ENCODE results near the gene NTN5. TPM values are rescaled to one million over a fixed set of nuclear protein-coding genes. Genes with fewer than 3 reads are reported as not detected.

Gene NTN5
- total and polyA plus RNA-seq, 9 of the 15 experiments (the other 6 are each of a cell fraction or from before 2014, with no cell fraction given), result not detected

DNA sequence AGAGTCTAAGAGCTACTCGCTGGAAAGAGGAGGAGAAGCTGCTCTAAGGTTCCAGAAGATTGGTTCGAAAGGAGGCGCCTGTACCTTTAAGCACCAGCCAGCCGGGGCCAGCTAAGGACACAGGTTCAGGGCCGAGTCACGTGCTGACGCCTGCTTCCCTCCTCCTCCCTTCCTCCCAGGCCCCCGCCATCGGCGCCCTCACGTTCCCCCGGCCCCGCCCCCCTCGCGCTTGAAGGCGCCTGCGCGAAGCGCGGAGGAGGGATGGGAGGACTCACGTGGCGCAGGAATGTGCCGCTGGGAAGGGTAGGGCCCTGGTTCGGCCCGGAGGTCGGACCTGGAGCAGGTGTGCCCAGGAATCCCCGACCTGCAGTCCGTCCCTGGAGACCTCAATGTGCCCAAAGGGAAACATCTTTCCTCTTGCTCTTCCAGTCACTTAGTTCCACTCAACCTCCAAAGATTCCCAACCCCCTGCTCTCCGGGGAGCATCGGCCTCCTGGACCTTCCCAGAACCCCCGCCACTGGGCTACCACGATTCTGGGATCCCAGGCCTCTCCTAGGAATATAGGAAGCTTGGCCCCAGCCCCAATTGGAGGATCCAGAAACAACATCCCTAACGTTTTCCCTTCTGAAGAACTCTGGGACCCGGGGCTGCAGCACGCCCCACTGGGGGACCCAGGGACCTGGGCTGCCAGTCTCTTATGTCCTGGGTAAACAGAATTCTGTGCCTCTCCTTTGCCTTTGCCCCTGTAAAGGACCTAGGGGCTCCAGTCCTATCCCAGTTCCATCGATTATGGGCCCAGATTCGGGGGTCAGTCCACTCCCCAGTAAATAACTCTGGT, 38.2 kb downstream of the NTN5 start (continued):
- TF ChIP-seq, protein P1, sequence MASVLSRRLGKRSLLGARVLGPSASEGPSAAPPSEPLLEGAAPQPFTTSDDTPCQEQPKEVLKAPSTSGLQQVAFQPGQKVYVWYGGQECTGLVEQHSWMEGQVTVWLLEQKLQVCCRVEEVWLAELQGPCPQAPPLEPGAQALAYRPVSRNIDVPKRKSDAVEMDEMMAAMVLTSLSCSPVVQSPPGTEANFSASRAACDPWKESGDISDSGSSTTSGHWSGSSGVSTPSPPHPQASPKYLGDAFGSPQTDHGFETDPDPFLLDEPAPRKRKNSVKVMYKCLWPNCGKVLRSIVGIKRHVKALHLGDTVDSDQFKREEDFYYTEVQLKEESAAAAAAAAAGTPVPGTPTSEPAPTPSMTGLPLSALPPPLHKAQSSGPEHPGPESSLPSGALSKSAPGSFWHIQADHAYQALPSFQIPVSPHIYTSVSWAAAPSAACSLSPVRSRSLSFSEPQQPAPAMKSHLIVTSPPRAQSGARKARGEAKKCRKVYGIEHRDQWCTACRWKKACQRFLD (CRISPR knock-in tag; IDR thresholded peaks at IDR 0.05), result no peak
- TF ChIP-seq ZKSCAN1 (IDR thresholded peaks at IDR 0.05; ENCODE audit: low read depth, low read length) (no peak), HDAC1 (IDR thresholded peaks at IDR 0.05) (peak in 1 of 2 experiments; percentile 71; a peak in 2 of 4 replicates), FOXK2 (conservative IDR thresholded peaks at IDR 0.05 in 1 of 2, IDR thresholded peaks at IDR 0.05 in 1 of 2; ENCODE audit: low read depth in 2 of 2) (peak; percentile 39 to 80; a peak in 2 of 4 replicates), CREB1 (IDR thresholded peaks at IDR 0.05) (0 out of 2 replicates have a peak, but pooled peaks have one; percentile 25), CREB1 (CRISPR knock-in tag; IDR thresholded peaks at IDR 0.05) (no peak), NRF1 (conservative IDR thresholded peaks at IDR 0.05 in 1 of 2, IDR thresholded peaks at IDR 0.05 in 1 of 2) (peak; percentile 84 to 87), RFX1 (IDR thresholded peaks at IDR 0.05) (no peak), HDAC2 (IDR thresholded peaks at IDR 0.05) (no peak), ZFP1 (CRISPR knock-in tag; IDR thresholded peaks at IDR 0.05) (peak; percentile 70; the same call in 1 of the 2 replicates), ZNF583 (CRISPR knock-in tag; IDR thresholded peaks at IDR 0.05) (0 out of 2 replicates have a peak, but pooled peaks have one; percentile 36), CBFB (CRISPR knock-in tag; IDR thresholded peaks at IDR 0.05) (no peak), JUND (IDR thresholded peaks at IDR 0.05; ENCODE audit: borderline replicate concordance, low read depth, low read length) (peak; percentile 50; the same call in 1 of the 2 replicates), JUND (tag; IDR thresholded peaks at IDR 0.05; ENCODE audit: borderline replicate concordance, low read depth, low read length) (peak; percentile 33; the same call in 1 of the 3 replicates), KAT7 (CRISPR knock-in tag; IDR thresholded peaks at IDR 0.05; ENCODE audit: borderline replicate concordance) (0 out of 2 replicates have a peak, but pooled peaks have one; percentile 21), MAFK (IDR thresholded peaks at IDR 0.05; ENCODE audit: low read length) (no peak), FOXA1 (IDR thresholded peaks at IDR 0.05; ENCODE audit: borderline replicate concordance) (no peak)
- TF ChIP-seq, protein P2, sequence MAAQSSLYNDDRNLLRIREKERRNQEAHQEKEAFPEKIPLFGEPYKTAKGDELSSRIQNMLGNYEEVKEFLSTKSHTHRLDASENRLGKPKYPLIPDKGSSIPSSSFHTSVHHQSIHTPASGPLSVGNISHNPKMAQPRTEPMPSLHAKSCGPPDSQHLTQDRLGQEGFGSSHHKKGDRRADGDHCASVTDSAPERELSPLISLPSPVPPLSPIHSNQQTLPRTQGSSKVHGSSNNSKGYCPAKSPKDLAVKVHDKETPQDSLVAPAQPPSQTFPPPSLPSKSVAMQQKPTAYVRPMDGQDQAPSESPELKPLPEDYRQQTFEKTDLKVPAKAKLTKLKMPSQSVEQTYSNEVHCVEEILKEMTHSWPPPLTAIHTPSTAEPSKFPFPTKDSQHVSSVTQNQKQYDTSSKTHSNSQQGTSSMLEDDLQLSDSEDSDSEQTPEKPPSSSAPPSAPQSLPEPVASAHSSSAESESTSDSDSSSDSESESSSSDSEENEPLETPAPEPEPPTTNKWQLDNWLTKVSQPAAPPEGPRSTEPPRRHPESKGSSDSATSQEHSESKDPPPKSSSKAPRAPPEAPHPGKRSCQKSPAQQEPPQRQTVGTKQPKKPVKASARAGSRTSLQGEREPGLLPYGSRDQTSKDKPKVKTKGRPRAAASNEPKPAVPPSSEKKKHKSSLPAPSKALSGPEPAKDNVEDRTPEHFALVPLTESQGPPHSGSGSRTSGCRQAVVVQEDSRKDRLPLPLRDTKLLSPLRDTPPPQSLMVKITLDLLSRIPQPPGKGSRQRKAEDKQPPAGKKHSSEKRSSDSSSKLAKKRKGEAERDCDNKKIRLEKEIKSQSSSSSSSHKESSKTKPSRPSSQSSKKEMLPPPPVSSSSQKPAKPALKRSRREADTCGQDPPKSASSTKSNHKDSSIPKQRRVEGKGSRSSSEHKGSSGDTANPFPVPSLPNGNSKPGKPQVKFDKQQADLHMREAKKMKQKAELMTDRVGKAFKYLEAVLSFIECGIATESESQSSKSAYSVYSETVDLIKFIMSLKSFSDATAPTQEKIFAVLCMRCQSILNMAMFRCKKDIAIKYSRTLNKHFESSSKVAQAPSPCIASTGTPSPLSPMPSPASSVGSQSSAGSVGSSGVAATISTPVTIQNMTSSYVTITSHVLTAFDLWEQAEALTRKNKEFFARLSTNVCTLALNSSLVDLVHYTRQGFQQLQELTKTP (IDR thresholded peaks at IDR 0.05; ENCODE audit: low read depth in 1 of 2, partially characterized antibody in 2 of 2), result peak; percentile 13 to 36
- TF ChIP-seq, protein P3, sequence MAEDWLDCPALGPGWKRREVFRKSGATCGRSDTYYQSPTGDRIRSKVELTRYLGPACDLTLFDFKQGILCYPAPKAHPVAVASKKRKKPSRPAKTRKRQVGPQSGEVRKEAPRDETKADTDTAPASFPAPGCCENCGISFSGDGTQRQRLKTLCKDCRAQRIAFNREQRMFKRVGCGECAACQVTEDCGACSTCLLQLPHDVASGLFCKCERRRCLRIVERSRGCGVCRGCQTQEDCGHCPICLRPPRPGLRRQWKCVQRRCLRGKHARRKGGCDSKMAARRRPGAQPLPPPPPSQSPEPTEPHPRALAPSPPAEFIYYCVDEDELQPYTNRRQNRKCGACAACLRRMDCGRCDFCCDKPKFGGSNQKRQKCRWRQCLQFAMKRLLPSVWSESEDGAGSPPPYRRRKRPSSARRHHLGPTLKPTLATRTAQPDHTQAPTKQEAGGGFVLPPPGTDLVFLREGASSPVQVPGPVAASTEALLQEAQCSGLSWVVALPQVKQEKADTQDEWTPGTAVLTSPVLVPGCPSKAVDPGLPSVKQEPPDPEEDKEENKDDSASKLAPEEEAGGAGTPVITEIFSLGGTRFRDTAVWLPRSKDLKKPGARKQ (CRISPR knock-in tag; IDR thresholded peaks at IDR 0.05), result no peak
- TF ChIP-seq, protein P4, sequence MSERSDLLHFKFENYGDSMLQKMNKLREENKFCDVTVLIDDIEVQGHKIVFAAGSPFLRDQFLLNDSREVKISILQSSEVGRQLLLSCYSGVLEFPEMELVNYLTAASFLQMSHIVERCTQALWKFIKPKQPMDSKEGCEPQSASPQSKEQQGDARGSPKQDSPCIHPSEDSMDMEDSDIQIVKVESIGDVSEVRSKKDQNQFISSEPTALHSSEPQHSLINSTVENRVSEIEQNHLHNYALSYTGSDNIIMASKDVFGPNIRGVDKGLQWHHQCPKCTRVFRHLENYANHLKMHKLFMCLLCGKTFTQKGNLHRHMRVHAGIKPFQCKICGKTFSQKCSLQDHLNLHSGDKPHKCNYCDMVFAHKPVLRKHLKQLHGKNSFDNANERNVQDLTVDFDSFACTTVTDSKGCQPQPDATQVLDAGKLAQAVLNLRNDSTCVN (CRISPR knock-in tag; IDR thresholded peaks at IDR 0.05), result no peak
